Measurements from ENCODE around the gene MLH3.

DNA sequence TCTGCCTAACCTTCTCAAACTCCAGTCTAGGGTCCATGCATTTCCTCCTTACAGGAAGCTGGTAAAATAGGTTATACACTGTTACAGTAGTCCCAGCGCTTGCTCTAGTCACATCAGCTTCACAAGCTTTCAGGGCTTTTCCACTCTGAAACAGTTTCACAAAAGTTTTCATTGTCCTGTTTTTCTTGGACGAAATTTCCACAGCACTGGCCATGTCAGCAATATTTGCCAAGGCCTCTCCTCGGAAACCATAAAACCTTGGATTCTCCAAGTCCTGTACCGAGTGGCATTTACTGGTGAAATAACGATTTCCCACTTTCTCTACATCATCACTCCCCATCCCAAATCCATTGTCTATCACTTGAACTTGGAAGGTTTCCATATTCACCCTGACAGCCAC is 2.1 kb downstream of the MLH3 start:
- TF ChIP-seq, protein P1, sequence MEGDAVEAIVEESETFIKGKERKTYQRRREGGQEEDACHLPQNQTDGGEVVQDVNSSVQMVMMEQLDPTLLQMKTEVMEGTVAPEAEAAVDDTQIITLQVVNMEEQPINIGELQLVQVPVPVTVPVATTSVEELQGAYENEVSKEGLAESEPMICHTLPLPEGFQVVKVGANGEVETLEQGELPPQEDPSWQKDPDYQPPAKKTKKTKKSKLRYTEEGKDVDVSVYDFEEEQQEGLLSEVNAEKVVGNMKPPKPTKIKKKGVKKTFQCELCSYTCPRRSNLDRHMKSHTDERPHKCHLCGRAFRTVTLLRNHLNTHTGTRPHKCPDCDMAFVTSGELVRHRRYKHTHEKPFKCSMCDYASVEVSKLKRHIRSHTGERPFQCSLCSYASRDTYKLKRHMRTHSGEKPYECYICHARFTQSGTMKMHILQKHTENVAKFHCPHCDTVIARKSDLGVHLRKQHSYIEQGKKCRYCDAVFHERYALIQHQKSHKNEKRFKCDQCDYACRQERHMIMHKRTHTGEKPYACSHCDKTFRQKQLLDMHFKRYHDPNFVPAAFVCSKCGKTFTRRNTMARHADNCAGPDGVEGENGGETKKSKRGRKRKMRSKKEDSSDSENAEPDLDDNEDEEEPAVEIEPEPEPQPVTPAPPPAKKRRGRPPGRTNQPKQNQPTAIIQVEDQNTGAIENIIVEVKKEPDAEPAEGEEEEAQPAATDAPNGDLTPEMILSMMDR (IDR thresholded peaks at IDR 0.05): no peak
- no peak for TF ChIP-seq POLR2A (IDR thresholded peaks at IDR 0.05)
